NCI-H345 treated with DMSO at 0.1 percent for 48 hours (cell line): ENCODE results near the gene VDAC2.
"Not testable (repeated sequence)": the region's sequence is repeated elsewhere in the genome, so short reads cannot be mapped to it uniquely, and the experiment has no call there.

Experiments
- DNase-seq: peaks from one replicate; lab custom pipeline; 2025; ENCODE audit not compliant: unreplicated experiment; lab: John Stamatoyannopoulos, UW

VDAC2 gene, protein sequence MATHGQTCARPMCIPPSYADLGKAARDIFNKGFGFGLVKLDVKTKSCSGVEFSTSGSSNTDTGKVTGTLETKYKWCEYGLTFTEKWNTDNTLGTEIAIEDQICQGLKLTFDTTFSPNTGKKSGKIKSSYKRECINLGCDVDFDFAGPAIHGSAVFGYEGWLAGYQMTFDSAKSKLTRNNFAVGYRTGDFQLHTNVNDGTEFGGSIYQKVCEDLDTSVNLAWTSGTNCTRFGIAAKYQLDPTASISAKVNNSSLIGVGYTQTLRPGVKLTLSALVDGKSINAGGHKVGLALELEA

GRCh38 chr10:75210282-75211006 is at the start of gene VDAC2:
TSS of gene VDAC2 (plus strand) at chr10:75210796. CDS start at chr10:75211159, 363 bp downstream.
- DNase-seq, result peak; percentile 63

DNA sequence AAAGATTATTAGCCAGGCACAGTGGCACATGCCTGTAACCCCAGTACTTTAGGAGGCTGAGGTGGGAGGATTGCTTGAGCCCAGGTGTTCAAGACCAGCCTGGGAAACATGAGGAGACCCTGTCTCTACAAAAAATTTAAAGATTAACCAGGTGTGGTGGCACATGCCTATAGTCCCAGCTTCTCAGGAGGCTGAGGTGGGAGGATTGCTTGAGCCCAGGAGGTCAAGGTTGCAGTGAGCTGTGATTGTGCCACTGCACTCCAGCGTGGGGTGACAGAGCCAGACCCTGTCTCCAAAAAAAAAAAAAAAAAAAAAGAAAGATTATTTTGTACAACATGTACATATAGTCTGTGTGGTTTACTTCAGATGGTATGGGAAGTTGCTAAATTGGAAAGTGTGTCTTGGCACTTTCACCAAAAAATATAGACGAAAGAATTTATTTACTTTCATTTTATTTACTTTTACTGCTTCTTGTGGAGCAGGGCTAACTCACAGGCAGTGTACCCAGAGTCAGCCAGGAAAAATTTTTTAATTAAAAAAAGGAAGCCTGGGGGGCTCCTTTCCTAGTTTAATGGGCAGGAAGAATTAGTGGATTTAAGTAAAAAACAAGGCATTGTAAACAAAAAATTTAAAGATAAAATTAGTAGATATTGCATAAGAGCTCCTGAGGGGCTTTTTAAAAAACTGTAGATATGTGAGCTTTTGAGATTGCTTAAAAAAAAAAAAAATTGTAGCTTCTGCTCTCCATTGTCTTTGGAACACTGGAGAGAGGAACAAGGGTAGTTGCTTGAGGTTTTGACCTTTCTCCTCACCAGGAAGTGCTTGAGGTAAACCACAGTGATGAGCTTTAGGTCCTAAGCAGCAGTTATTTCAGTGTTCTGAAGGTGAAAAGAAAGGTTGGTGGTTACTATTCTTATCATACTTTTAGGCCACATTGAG is 44.6 kb upstream of the VDAC2 start:
- no peak for DNase-seq

DNA sequence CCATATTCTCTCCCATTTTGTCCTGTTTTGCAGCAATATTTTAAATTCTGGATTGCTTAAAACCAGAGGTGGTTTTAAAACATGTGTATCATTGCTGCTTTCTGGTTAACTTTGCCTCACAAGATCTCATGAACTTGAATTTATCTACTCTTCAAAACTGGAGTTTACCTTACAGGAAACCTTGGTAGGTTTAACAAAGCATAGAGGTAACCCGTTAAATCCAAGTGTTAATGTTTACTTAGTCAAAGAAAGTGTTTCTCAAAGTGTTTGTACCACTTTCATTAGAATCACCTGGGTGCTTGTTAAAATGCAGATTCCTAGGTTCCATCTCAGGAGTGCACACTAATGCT is 44.0 kb upstream of the VDAC2 start:
- no peak for DNase-seq

- DNase-seq, result no peak
These were observed 42.3 kb upstream of the VDAC2 start for GRCh38 chr10:75168275-75168674.

DNA sequence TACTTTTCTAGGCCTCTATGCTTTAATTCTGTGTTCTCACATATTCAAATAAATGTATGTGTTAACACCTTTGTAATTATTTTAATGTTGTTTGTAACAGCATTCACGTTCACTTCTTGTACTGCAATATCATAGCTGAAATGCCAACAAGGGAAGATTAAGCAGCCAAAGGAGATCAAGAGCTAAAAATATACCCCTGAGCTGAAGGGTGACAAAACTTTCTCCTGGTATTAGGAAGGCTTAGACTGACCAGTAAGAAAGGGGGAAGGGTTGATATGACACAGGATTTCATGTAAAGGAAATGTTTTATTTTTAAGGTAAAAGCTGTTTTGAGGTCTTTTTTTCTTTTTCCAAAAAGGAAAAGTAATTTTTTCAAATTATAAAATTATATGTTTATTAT is 40.4 kb upstream of the VDAC2 start:
- no peak for DNase-seq

GRCh38 chr10:75175046-75175445 is 35.5 kb upstream of the VDAC2 start:
- DNase-seq, result no peak

DNA sequence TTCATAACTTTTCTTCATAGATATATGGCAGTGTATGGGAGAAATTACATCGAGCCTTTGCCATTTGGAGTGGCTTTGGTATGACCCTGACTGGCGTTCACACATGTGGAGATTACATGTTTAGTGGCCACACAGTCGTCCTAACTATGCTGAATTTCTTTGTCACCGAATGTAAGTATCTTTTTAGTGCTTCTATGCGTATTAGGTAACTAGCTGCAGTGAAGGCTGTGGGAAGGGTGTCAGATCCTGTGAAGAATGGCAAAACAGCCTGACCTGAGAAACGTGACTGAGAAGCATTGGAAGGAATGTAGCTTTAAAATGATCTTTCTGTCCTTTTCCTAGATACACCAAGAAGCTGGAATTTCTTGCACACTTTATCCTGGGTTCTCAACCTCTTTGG is 34.5 kb upstream of the VDAC2 start:
- no peak for DNase-seq

DNA sequence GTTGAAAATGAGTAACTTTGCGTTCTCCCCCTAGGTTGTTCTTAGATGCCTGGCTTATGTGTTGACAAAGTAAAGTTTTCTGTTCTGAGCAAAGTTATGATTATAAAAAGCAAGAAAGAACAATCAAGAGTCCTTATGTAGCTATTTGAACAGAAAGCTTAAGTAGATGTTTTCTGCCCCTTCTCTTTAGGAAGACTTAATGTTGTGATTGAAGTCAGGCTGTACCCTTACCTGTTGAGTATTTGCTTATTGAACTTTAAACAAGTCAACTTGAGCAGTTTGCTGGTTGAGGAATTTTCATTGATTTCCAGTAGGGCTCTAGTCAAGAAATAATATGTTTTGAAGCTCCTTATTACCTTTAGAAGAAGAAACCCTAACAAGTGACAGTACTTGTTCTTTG is 33.9 kb upstream of the VDAC2 start:
- DNase-seq, result no peak

DNA sequence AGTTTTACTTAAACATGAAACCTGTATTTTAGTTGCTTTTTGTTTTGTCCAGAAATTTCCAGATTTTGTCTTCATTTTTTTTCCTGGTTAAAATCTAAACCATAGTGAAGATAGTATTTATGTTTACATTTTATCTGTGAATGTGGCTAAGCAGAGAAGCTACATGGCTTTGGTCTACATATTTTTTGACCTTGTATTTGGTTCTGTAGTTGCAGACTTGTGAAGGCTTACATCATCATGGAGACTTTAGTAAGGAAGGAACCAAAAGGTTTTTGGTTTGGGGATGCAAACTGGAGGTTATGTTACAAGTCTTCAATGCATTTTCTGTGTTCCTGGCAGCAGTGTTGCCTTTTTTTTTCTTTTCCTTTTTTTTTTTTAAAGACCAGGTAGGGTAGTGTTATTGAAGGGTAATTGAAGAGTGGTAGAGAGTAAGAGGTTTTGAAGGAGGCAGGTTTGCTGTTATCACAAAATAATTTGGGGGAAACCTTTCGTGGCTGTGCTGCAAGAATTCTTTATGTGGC is 30.9 kb upstream of the VDAC2 start:
- no peak for DNase-seq

GRCh38 chr10:75180592-75180991 is 30.0 kb upstream of the VDAC2 start:
- DNase-seq, result no peak

DNA sequence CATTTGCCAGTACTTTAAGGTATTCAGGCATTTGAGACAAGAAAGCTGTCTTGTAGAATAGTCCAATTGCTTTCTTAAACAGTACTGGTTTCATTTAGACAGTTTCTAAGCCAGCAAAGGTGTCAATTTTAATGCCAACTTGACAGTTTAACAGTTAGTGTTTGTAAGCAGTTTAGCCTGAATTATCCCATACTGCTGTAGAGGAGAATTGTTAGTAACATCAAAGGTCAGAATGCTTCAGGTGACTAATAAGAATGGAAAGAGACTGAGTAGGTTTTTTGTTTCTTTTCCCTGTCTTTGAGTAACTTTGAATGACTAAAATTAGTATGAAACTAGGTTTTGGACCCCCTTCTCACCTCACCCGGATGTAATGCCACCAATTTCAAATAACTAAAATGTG is 29.5 kb upstream of the VDAC2 start:
- no peak for DNase-seq

DNA sequence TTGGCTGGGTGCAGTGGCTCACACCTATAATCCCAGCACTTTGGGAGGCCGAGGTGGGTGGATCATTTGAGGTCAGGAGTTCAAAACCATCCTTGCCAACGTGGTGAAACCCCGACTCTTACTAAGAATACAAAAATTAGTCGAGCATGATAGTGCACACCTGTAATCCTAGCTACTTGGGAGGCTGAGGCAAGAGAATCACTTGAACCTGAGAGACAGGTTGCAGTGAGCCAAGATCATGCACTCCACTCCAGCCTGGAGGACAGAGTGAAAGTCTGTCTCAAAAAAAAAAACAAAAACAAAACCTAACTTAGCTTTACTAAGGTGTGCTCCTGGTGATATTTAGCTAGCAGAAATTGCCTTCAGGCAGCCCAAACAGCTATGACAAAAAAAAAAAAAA is 24.3 kb upstream of the VDAC2 start:
- DNase-seq, result no peak

DNA sequence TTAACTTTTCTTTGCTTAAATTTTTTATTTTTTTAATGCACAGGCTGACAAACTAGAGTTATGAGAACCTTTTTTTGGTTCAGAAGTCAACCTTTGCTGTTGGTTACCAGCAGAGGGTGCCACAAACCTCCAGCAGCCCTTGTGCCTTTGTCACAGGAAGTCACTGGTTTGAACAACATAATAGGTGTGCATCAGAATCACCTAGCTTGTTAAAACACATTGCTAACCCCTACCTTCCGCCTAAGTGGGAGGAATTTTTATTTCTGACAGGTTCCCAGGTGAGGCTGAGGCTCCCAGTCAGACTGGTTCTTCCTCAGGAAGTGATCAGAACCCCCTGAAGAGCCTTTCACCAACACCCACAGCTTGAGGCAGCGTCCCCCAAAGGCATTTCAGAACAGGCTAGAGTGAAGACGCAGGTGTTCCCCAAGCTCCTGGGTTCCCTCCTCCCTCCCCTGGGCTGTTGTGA is 22.6 kb upstream of the VDAC2 start:
- DNase-seq, result no peak

- DNase-seq, result not testable (repeated sequence)
These were observed 22.1 kb upstream of the VDAC2 start for GRCh38 chr10:75188522-75188921.

DNA sequence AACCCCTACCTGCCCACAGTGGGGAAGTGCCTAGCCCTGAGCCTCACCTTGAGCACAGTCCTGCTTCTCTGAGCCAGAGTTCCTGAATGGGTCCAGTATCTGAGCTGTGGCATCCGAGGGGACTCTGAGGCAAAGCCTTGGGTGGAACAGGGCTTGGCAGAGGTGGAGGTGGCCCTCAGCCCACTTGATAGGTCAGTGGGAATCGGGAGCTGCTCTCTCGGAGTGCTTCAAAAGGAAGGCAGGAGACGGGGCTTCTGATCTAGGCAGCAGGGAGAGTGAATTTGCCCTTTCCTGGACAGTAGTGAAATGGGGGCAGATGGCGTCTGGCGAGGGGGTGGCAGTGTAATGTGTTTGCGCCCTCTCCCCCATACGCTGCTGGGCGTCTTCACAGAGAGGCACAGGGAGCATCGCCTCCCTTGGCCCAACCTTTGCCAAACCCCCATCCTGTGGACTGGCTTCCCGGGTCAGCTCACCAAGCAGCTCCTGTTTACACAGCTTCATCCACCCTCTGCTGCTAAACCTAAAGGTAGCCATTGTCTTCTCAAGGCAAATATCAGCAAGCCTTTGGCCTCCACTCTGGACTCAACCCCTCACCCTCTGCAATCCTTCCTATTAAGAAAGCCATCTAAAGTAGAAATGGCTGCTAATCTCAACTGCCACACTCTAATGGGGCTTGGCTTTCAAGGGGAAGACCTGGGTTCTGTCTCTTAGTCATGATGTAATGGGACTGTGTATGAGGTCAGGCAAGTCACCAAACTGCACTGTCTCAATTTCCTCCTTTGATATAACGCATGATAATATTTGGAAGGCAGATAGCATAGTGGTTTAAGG is 21.1 kb upstream of the VDAC2 start:
- DNase-seq, result no peak

DNA sequence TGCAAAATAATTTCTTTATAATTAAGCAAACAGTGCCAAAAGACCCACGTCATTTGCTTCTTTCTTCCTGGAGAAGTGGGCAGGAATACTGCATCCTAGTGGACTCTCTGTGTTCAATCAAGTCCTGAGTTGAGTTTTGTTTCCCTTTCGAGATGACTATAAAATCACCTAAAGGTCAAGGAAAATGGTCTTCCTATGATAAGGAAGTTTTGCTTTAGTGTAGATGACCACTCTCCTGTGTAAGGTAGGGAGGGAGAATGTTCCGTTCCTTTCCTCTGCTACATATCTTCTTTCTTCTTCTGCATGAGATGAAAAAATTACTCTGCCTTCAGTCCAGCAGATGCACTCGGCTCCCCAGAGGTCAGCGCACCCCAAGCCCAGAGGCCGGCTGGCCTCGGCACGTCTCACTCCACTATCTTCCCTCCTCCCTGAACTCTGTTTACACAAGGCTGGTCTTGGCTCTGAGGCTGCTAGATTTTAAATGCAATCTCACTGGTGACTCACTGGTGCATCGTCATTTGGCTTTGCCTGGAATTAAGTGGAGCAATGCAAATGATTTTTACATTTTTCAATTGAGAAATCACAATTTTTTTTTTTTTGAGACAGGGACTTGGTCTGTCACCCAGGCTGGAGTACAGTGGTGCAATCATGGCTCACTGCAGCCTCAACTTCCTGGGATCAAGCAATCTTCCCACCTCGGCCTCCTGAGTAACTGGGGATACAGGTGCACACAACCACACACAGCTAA is 18.6 kb upstream of the VDAC2 start:
- no peak for DNase-seq

DNA sequence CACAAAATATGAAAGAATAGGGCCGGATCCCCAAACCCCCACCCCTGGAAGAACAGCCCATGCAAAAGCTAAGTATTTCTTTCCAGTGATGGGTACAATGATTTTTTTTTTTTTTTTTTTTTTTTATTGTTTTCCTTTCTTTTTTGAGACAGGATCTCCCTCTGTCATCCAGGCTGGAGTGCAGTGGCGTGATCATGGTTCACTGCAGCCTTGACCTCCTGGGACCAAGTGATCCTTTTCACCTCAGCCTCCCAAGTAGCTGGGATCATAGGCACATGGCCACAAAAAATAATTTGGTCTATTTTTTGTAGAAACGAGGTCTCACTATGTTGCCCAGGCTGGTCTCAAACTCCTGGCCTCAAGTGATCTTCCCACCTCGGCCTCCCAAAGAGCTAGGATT is 16.0 kb upstream of the VDAC2 start:
- DNase-seq, result not testable (repeated sequence)

DNA sequence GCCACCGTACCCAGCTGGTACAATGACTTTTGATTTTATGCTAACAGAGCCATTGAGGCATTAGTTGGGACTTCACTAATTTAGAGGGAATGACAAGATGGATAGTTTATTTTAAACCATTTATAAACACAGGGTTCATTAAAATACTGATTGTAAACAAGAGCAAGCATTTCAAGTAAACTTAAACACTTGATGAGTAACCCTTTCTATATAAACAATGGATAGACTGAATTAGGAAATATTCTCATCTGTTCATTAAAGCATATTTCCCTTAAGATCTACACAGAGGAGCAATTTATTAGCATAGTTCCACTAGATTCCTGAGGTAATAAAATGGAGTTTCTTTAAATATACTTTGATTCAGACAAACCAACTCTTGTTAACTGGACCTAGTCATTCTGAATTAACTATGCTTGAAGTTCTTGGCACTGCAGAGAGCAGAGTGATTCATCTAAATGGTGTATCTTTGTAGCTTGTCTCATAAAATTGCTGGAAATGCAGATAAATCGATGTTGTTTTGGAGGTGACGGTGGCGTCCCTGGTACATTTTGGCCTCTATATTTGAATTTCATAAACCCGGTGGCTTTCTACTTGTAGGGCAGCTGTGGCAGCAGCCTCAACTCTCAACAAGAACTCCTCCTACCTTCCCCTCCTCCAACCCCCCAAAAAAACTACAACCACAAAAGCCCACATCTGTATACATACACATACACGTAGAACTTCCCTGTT is 15.4 kb upstream of the VDAC2 start:
- no peak for DNase-seq

- no peak for DNase-seq
These were observed 13.5 kb upstream of the VDAC2 start for GRCh38 chr10:75197066-75197465.
